GM10248 (cell line): ENCODE measurements around the gene SMARCD3.

Source experiments
- CTCF ChIA-PET: fragments of 300-600 bp; sonication (Branson Sonifier 250); formaldehyde crosslinking; extraction: SDS; loops from one replicate; lab custom pipeline; 2021; ENCODE audit warnings: antibody characterized with exemption; lab: Yijun Ruan, JAX
- POLR2A ChIA-PET: fragments of 350-650 bp; sonication (Branson Sonifier 250); formaldehyde crosslinking; extraction: SDS; loops from one replicate; lab custom pipeline; 2020; ENCODE audit warnings: antibody characterized with exemption; lab: Yijun Ruan, JAX
- DNase-seq: peaks from one replicate; pipeline ENCODE4 v3.0.0; 2012; ENCODE audit errors: extremely low spot score
- CTCF ChIP-seq: IDR thresholded peaks from 2 replicates; pipeline ENCODE4 v1.5.1; 2012; ENCODE audit warnings: mild to moderate bottlenecking, low read depth; ENCODE audit errors: extremely low read depth, missing control alignments, control extremely low read depth

SMARCD3 gene

DNA sequence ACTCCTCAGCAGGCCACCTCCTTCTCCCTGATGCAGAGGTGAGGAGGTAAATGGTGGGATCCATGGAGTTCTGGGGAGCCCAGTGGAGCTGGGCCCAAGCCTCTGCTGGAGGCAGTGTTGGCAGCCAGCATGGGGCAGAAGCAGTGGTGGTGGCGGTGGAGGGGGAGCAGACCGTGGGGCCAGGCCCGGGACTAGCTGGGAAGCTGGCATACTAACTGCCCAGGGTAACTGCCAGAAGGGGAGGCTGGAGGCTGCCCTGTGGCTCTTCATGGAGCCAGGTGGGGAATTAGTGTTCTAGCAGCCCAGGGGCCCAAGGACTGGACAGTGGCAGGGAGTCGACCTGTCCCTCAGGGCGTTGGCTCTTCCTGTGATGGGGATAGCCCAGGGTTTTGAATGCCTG lies 16.1 kb upstream of the SMARCD3 start:
- TF ChIP-seq CTCF = no peak
- no peak for DNase-seq
- ChIA-PET POLR2A (no interaction called here), CTCF (interaction anchor here (0.8 kb wide), 1 partner anchor 75 kb away, joined by 3 read pairs; no protein-coding TSS in a partner anchor)

DNA sequence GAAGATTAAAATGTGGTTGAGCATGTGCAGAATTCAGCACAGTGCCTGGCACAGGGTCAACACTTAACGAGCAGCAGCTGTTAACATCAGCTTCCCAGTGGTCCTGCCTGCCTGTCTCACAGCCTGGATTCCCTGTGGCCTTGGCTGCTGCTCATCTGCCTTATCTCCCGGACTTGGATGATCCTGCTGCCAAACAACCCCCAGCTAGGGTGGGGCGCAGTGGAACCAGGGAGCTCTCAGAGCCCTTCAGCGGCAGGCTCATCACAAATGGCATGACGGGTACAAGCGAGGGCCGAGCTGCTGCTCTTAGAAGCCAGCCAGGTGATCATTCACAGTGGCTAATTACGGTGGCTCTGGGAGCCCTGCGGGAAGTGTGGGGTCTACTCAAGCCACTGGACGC lies 13.0 kb upstream of the SMARCD3 start:
- ChIA-PET CTCF (interaction anchor here (1.0 to 4.3 kb wide), 3 partner anchors 11 to 17 kb away, joined by 4 to 19 read pairs (median 8); no protein-coding TSS in a partner anchor), POLR2A (no interaction called here)
- no peak for DNase-seq
- TF ChIP-seq CTCF = no peak

DNA sequence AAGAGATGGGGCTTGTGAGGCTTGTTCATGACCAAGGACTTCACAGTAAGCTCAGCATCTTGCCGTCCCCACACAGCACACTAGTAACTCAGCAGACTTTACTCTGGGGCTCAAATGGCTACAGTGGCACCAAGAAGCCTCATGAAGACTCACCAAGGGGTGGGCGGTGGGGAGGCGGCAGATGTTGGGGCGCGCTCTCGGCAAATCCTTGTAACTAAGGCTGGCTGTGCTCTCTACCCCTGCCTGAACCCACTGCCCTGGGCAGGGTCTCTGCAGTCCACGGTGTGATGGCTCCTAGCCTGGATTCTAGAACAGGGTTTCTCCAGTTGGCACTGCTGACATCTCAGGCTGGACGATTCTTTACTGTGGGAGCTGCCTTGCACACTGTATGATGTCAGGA lies 12.4 kb upstream of the SMARCD3 start:
- TF ChIP-seq CTCF = no peak
- ChIA-PET POLR2A (no interaction called here), CTCF (interaction anchor here (2.7 to 4.3 kb wide), 2 partner anchors 14 to 17 kb away, joined by 8 to 19 read pairs; no protein-coding TSS in a partner anchor)
- no peak for DNase-seq

GRCh38 chr7:151260471-151260870 lies 12.0 kb upstream of the SMARCD3 start:
- TF ChIP-seq CTCF = no peak
- DNase-seq = no peak
- ChIA-PET CTCF (interaction anchor here (2.7 to 4.3 kb wide), 2 partner anchors 13 to 16 kb away, joined by 8 to 19 read pairs; no protein-coding TSS in a partner anchor), POLR2A (no interaction called here)

GRCh38 chr7:151257990-151258389 lies 9.5 kb upstream of the SMARCD3 start:
- no peak for DNase-seq
- no peak for TF ChIP-seq CTCF
- ChIA-PET CTCF (interaction anchor here (0.7 to 4.5 kb wide), 2 partner anchors 14 to 46 kb away, joined by 3 to 28 read pairs; no protein-coding TSS in a partner anchor), POLR2A (no interaction called here)

GRCh38 chr7:151256410-151257045 lies 8.0 kb upstream of the SMARCD3 start:
- POLR2A ChIA-PET = no interaction called here
- TF ChIP-seq CTCF = no peak
- CTCF ChIA-PET = interaction anchor here (1.6 to 4.5 kb wide), 3 partner anchors 9 to 13 kb away, joined by 4 to 28 read pairs (median 7); no protein-coding TSS in a partner anchor
- no peak for DNase-seq
